Limb (tissue), 2 donors: ENCODE results near the gene ARHGAP22.

Experiments used
- DNase-seq, 2 donors: peaks; one replicate each; pipeline ENCODE4 v3.0.0-alpha.2; 2016; ENCODE audit errors: extremely low spot score in 2 of 2

Gene ARHGAP22

DNA sequence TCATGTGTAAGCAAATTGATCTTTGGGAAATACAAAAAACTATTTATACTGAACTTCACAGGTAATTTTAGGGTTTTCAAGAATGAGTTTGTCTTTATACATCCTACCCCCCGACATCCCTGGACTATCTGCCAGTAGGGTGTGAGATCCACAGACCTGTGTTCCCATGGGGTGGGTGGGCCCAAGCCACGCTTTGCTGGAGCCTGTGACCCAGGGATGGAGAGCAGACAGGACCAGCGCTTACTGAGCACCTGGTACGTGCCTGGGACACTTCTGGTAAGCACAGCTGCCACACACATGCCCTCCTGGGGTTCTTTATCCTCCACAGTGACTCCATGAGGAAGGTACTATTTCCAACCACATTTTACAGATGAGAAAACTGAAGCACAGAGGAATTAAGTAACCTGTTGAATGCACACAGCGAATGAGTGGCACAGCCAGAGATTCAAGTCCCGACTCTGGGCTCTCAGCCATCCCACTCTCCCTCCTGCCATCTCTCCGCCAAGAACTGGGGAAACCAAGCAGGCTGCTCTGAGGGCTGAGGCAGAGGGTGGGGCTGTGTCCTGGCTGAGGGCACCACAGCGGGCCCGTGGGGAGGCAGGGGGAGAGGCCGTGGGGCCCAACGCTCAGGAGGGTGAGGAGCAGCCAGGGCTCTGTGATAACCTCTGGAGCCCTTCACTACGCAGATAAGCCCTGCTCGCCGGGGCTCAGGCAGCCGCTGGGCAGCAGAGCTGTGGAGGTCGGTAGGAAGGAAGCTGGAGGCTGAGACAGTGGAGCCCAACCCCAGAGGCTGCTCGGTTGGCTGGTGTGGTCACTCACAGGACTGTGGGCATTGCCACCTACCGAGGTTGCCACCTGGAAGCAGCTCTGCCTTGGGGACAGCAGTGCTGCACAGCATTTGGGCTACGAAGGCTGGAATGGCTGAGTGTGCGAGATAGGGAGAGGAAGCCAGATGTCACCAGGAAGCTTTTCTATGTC is 124.2 kb downstream of the ARHGAP22 start:
- no peak for DNase-seq

DNA sequence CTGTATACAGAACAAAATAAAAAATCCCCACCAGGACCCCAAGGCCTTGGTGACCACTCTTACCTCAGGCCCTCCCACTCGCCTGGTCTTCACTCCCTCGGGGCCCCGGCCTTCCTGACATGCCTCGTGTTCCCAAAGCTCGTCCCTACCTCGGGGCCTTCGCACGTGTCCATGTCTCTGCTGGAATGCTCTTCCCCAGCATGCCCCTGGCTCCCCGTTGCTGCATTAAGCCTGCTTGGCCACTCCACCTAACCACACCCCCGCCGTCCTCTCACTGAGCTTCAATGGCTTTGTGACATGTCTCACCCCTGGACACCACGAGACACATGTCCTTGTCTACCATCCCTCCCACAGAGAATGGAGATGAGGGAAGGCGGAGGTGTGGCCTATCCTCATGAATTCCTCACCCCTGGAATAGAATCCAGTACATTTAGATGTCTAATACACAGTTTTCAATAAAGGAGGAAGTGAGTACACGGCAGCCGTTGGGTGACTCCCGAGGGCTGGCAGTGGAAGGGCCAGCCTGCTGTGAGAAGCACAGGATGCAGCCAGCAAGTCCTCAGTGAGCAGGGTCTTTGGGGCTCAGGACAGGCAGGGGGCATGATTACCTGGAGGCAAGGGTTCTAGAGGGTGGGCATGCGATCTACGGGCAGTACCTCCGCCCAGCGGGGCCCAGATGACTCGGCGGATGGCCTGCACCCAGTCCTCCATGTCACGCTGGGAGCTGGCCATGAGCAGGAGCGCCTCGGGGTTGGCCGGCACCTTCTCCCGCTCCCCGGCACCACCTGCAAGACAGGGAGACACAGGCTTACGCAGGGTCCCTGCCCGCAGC is 125.7 kb downstream of the ARHGAP22 start:
- DNase-seq, result no peak

DNA sequence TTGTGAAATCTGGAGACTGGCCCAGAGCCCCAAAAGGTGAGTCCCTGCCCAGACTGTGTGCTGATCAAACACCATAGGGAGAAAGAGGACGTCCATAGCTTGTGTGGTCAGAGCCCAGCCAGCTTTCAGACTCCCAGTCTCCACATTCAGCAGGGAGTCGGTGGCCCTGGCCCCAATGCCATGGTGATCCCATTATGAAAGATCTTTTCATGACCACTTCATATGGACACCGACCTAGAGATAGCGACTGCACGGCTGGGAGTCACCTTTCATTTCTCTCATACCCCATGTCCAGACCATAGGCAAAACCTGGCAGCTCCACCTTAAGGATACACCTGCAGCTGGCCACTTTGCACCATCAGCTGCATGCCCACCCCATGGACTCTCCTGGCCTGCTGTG is 126.4 kb downstream of the ARHGAP22 start:
- no peak for DNase-seq

DNA sequence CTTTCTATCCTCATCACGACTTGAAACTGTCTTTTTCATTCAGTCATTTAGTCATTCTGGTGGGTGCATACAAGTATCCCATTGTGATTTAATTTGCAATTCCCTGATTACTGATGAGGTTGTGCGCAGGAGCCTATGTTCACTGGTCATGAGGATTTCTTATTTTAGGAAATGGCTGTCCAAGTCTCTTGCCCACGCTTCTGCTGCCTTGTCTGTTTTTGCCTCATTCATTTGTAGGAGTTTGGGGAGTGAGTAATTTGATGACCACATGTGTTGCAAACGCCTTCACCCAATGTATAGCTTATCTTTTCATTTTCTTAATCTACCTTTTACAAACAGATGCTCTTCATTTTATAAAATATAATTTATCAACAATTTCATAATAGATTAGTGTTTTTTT is 127.3 kb downstream of the ARHGAP22 start:
- no peak for DNase-seq

DNA sequence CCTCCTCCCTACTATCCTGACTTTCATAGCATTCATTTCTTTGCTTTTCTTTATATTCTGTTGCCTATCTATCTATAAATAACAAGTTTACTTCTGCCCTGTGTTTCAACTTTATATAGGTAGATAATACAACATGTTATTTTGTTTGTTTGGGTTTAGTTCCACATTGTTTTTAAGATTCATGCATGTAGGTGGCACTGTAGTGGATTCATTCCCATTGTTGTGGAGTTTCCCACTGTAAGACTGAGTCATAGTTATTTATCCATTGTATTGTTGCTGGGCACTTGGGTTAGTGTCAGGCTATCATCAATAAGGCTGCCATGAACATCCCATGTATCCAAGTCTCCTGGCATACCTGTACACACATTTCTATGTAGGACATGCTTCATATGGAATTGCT is 127.7 kb downstream of the ARHGAP22 start:
- no peak for DNase-seq

DNA sequence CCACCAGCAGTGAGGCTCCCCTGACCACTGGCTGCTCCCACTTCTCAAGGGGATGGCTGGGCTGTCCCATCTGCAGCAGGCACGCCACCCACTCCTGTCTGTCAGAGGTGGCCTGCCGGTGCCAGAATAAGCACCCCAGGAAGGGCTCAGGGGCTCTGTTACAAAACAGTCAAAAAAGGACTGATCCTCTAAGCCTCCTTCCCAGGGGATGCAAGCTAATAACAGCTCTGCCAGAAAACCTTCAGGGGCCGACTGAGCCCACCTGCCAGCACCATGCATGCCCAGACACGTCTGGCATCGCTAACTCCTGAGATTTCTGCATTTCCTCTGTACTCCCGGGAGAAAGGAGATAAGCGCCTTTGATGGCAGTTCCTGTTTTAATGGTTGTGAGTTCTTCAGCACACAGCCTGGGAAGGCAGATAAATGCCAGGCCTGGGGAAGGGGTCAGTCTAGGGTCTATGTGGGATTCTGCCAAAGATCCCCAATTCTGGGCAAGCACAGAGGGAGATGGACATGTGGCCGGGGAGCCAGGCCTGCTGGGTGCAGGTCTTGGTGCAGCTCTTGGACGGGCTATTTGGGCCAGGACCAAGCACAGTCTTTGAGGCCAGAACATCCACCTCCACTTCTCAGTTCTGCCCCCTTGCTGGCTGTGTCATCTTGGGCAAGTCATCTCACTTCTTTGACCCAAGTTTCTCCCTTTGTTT is 128.4 kb downstream of the ARHGAP22 start:
- peak in 1 of 2 donors; percentile 20 for DNase-seq

DNA sequence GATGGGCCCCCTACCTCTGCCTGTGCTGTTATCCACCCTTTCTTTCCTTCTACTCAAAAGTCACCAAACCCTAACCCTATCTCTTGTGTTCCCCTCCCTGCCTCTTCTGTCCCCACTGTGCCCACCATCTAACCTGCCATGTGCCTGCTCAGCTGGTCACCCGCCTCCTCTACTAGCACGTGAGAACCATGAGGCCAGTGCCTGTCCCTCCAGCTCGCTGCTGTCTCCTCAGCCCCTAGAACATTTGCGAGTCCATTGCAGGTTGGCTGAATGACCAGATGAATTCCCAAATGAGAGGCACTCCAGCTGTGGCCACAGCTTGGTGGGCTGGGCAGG is 129.0 kb downstream of the ARHGAP22 start:
- DNase-seq, result no peak

DNA sequence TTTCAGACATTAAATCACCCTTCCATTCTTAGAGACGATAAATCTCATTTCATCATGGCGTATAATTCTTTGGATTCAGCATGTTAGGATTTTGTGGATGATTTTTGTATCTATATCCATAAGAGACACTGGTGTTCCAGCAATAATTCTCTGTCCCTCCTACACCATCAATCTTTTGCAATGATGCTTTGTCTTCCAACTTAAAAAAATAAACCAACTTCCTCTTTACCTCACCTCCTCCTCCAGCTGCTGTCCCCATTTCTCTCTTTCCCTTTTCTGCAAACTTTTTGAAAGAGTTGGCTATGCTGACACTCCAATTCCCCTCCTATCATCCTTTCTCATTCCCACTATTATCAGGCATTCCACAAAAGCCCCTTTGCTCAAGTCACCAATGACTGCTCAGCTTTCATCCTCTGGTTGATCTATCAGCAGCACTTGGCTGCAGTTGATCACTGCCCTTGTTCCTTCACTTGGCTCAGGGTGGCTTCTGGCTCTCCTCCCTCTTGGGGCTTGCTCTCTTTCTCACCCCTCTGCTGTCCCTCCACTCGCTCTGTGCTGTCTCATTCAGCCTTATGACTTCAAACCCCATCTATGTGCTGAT is 130.0 kb downstream of the ARHGAP22 start:
- DNase-seq, result no peak

DNA sequence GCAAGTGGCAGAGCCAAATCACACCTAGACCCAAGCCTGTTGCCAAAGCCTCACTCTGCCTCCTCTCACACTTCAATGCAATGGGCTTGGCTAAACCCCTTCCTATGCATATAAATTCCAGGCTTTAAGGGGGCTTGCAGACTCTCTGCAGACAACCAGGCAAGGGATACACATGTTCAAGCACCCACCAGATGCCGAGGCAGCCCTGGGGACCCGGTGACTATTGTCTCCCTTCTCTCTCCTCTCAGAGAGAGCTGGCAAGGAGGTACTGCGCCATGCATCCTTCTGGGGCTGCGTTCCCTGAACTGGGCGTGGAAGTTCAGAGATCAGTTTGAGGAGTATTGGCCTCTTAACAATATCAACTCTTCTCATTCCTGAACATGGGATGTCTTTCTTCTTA is 131.2 kb downstream of the ARHGAP22 start:
- no peak for DNase-seq

DNA sequence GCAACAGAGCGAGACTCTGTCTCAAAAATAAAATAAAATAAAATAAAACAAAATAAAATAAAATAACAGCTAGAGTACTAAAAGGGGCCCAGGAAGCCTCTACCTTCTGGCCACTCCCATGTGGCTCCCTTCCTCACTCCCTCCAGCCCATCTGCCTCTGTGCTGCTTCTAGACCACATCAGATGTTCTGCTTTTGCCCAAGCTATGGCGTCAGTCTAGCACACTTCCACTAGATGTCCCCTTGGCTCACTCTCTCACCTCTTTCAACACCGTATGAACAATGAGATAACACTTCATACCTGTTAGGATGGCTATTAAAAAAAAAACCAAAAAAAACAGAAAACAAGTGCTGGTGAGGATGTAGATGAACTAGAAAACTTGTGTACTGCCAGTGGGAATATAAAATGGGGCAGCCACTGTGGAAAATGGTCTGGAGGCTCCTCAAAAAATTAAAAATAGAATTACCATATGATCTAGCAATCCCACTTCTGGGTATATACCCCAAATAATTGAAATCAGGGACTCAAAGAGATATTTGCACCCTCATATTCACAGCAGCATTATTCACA is 132.3 kb downstream of the ARHGAP22 start:
- DNase-seq, result no peak

DNA sequence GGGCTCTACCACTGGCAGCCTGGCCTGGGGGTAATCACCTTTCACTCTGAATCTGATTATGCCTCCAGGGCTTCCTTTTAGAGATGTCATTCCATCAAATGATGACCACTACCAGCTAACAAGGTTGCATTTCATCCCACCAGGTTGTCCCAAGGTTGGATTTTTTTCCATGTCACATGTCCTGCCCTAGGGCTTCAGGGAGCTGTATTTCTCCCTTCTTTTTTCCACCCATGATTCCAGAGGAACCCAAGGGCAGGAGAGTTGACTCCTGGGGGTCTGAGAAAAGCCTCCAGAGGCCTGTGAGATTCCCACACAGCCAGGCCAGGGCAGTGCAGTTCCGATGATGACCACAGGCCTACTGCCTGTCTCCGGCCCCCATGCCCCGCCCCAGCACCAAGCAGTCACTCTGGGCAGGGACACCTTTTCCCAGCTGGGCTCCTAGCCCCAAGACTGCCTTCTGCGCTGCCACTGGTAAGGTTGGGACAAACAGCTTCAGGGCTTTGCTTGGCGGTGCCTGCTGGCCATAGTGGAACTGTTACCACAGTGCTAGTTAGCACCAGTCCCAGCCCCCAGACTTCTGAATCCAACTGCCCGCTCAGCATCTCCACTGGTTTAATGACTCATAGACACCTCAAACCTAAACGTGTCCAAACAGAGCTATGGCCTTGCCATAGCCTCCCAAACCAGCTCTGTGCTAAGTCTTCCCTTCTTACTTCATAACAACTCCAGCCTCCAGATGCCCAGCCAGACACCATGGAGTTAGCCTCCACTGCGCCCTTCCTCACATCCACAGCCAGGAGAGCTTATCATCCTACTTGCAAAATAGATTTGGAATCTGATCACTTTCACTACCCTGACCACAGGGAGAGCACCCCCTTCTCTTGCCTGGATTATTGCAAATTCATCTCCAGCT is 133.7 kb downstream of the ARHGAP22 start:
- no peak for DNase-seq

DNA sequence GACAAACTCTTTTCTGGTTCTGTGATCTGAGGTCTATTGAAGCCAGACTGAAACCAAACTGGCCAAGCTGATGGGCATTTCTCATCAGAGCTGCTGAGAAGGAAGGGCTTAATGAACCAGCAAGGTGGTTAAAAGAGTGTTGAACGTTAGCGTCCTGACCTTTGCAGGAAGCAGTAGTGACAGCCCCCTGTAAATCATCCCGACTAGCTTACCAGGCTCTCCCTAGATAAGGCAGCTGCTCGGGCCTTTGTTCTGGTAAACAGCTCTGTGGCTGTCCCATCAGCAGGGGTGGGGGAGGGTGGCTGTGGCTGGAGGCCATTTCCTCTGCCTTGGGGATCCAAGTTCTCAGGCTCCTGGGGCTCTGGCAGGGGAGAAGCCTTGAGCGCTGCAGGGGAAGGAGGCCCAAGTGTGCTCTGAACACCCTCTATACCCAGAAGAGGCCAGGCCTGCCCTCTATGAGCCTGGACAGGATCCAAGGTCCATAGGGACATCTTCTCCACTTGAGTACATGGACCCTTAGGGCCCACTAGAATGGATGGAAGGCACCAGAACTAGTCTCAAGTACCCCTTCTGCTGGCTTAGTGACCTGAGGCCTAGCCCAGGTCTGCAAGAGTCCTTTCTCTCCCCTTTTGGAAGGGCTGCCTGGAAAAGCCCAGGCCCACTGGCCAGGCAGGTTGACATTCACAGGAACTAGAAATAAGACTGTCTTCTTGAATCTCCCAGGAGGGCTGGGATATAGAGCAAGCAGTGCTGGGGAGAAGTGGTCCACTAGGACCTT is 134.6 kb downstream of the ARHGAP22 start:
- peak in 1 of 2 donors; percentile 44 for DNase-seq

DNA sequence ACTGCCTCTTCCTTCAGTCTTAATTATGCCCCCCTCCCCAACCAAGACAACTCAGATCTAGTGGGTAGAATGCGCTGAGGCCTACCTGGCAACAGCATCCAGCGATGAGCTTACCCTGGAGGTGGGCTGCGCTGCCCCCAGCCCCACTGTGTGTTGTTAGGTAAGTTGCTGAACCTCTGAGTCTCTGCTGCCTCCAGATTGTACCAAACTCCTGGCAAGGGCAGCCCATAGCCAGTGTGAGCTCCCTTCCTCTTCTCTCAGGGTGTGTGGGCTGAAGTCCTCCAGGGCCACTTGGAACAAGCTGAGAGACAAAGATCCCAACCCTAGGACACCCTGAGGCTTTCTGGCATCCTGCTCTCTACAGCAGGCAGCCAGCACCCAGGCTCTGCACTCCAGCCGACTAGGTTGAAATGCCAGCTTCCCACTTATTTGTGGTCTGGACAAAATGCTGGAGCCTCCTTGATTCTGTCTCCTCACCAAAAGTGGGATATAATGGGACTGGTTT is 135.3 kb downstream of the ARHGAP22 start:
- DNase-seq, result peak in 1 of 2 donors; percentile 18

DNA sequence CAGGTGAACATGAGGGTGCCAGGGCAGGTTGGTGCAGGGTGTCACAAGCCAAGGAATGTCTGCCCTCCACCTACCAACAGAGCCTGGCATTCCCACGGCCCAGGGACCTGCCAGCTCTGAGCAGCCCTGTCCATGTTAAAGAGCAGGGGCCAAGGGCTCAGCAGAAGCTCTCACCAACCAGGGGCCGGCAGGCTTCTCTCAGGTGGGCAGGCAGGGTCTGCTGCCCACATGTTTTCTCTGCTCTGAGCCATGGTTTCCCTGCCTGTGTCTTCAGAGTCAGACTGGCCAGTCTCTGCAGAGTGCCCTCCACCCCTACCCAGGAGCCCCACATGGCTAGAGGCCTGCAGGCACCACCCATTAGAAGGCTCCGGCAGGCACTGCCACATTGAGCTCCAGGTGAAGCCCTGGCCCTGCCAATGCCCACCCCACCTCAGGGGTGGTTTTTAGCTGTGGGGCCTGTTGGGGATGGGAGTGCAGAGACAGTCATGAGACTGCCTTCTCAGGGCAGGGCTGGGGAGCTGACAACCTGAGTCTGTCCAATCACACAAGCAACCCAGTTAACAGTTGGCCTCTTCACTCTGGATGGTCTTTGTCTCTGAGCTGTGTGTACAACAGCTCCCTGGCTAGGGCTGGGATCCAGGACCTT is 135.9 kb downstream of the ARHGAP22 start:
- DNase-seq, result peak in 1 of 2 donors; percentile 20

DNA sequence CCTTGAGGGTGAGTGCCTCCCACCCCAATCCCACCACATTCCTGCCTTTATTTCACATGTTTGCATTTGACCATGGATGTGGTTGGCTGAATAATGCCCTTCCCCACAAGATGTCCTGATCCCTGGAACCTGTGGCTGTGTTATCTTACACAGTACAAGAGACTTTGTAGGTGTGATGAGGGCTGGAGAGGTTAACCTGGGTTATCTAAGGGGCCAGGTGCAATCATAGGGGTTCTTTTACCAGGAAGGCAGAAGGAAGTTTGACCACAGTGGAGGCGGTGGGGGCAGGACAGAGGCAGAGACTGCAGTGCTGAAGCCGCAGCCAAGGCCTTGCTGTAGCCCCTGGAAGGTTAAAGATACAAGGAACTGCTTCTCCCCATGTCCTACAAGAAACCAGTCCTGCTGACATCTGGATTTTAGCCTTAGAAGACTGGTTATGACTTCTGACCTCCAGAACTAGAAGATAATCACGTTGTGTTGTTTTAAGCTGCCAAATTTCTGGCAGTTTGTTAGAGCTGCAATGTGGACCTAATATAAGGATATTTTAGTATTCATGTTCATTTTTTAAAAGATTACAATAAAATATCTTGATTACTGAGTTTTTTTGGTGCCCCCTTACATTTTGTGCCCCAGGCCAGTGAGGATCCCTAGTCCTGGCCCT is 136.6 kb downstream of the ARHGAP22 start:
- no peak for DNase-seq

DNA sequence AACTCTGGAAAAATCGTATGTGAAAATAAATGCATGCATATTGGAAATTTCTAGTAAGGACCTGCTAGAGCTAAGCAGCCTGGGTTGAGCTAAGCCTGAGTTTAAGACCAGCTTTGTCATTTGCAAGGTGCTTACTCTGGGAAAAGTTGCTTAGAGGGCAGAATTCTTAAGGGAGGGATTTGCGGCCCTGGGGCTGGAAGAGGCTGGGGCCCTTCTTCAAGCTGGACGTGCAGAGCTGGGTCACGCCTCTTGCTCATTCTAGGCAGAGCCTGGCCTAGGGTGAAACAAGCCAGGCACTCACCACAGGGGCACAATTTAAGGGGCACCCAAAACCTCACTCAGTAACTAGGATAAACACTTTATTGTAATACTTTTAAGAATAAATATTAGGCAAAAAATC is 137.2 kb downstream of the ARHGAP22 start:
- no peak for DNase-seq

DNA sequence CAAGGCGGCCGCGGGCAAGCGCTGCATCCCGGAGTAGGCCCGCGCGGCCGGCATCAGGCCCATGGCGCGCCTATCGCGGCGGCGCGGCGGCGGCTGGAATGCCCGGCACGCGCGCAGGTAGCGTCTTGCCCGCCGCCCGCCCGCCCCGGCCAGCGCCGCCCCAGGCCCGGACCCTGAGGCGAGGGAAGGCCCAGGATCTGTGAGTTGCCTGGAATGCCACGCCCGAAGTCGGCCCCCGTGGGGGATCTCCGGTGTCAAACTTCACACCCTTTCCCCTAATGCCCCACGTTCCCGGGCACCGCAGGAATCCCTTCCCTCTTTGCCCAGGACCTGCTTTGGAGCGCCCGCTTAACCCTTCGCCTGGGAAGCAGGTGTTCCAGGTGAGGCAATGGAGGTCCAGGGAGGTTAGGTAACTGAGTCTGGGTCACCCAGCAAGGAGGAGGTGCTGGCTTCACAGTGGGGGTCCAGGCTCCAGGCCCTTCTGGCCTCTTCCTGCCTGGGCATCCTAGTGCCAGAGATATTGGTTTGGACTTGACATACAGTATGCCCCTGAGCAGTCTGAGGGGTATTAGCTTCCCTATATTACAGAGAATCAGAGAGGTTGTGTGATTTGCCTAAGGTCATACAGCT is 138.1 kb downstream of the ARHGAP22 start:
- DNase-seq, result peak in 1 of 2 donors; percentile 57
